Activated T-helper 17 cell treated with anti-CD3 and anti-CD28 coated beads, Interleukin-2, amount 50 U/mL, for 72 hours (primary cell): ENCODE results near the gene GCNT4. TPM values are rescaled to one million over a fixed set of nuclear protein-coding genes. Genes with fewer than 3 reads are reported as not detected.

Experiments
- ATAC-seq: fragments of 150-1000 bp; cut with Tn5 transposase; replicated peaks from 2 replicates; pipeline ENCODE4 v1.10.0; 2021; ENCODE audit warnings: mild to moderate bottlenecking, moderate library complexity
- H3K27ac Mint-ChIP-seq: one replicate; pipeline ENCODE4 v1.8.0; 2022; ENCODE audit warnings: mixed read lengths
- H3K27me3 Mint-ChIP-seq: one replicate; pipeline ENCODE4 v1.8.0; 2022; ENCODE audit warnings: mixed read lengths
- H3K36me3 Mint-ChIP-seq: one replicate; pipeline ENCODE4 v1.8.0; 2022; ENCODE audit warnings: low read depth, mild to moderate bottlenecking, mixed read lengths
- H3K4me1 Mint-ChIP-seq: one replicate; pipeline ENCODE4 v1.8.0; 2022; ENCODE audit warnings: mixed read lengths
- H3K4me3 Mint-ChIP-seq: one replicate; pipeline ENCODE4 v1.8.0; 2022; ENCODE audit warnings: mild to moderate bottlenecking, mixed read lengths
- H3K9me3 Mint-ChIP-seq: one replicate; pipeline ENCODE4 v1.8.0; 2022; ENCODE audit warnings: mixed read lengths
- total RNA-seq, 2 donors: library from RNA; stranded (reverse); gene quantifications; one replicate each; pipeline ENCODE4 v1.2.3, GENCODE V29; 2022

Gene GCNT4
- total RNA-seq, 2 donors from 2014 or later, result 0.91 to 3.9 TPM

DNA sequence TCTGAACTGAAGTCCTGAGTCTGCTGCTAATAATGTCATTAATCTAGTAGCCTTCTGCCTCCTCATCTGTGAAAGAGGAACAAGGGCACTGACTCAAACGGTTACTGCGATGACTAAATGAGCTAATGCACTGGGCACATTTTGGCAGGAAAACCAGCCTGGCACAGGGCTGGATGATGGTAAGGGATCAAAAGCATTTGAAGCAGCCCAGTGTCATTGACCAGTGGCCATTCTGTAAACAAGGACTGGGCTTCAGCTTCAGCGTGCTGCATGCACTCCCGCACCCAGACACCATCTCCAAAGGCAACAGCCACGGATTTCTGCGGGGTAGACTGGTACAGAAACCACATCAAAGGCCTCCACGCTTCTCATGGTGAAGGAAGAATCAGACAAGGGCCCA lies 8.0 kb downstream of the GCNT4 start:
- Mint-ChIP-seq H3K27ac (no peak overlapping the region), H3K27me3 (peaks cover 4% of the 10 kb centered on the region), H3K4me1 (peaks cover 20% of the 10 kb centered on the region), H3K4me3 (no peak overlapping the region), H3K36me3 (peaks cover 62% of the 10 kb centered on the region), H3K9me3 (no peaks in the 10 kb centered on the region)
- ATAC-seq, result no peak

DNA sequence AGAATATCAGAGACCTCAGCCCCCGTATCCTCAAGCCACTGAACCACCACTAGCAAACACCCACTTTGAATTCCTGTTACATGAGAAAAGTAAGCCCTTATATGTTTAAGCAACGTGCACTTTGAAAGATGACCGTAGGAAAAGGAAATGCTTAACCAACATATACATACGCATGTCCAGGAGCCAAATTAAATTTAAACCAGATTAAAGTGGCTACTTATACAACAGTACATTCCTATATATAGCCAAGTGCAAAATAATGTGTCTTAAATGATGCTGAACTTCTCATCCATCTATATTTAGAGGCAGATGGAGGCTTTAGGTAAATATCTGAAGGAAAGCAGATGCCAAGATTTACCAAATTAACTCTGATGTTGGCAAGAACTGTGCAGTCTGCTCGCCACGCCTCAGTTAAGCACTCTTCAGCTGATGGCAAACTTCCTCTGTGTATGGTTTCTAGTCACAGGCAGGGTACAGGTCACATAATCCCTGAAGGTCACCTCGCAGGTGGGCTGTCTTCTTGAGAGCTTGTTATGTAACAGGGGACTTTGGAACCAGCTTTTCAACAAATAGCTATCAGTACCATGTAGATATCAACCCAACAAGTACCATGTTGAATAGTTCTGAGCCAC lies 8.6 kb downstream of the GCNT4 start:
- no peaks in the 10 kb centered on the region for H3K9me3 Mint-ChIP-seq
- peaks cover 4% of the 10 kb centered on the region for H3K27me3 Mint-ChIP-seq
- no peak overlapping the region for H3K4me3 Mint-ChIP-seq
- H3K36me3 Mint-ChIP-seq, result peaks cover 62% of the 10 kb centered on the region
- H3K4me1 Mint-ChIP-seq, result peaks cover 15% of the 10 kb centered on the region
- H3K27ac Mint-ChIP-seq, result no peak overlapping the region
- no peak for ATAC-seq

- no peak overlapping the region for H3K4me3 Mint-ChIP-seq
- H3K27me3 Mint-ChIP-seq, result peaks cover 4% of the 10 kb centered on the region
- ATAC-seq, result no peak
- no peaks in the 10 kb centered on the region for H3K9me3 Mint-ChIP-seq
- no peak overlapping the region for H3K27ac Mint-ChIP-seq
- H3K4me1 Mint-ChIP-seq, result peaks cover 15% of the 10 kb centered on the region
- peaks cover 60% of the 10 kb centered on the region for H3K36me3 Mint-ChIP-seq
These were observed 9.8 kb downstream of the GCNT4 start for GRCh38 chr5:75042522-75042921.

GRCh38 chr5:75040973-75041372 lies 11.4 kb downstream of the GCNT4 start:
- no peak for ATAC-seq
- Mint-ChIP-seq H3K27ac (no peak overlapping the region), H3K4me1 (peaks cover 12% of the 10 kb centered on the region), H3K4me3 (no peak overlapping the region), H3K27me3 (peaks cover 2% of the 10 kb centered on the region), H3K36me3 (peaks cover 46% of the 10 kb centered on the region), H3K9me3 (no peaks in the 10 kb centered on the region)

DNA sequence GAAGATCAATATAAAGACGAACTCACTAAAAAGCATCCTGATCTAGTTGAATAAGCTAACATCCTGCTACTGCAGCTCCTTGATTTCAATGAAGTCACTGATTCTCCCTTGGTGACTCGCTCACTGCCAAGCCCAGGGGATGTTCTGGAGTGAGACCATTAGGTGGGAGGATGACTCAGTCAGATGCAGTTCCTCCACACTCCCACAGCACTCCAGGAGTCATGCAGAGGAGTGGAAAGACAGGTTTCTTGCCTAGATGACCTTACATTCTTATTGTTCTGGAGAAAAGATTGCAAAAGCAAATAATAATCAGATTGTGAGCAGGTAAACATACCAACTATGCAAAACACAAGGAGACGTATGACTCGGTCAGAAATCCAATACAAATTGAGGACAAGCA lies 15.3 kb downstream of the GCNT4 start:
- Mint-ChIP-seq H3K9me3 (no peaks in the 10 kb centered on the region), H3K27me3 (no peaks in the 10 kb centered on the region), H3K36me3 (peaks cover 11% of the 10 kb centered on the region), H3K4me1 (peaks cover 5% of the 10 kb centered on the region), H3K4me3 (no peak overlapping the region), H3K27ac (no peak overlapping the region)
- peak; percentile 92 for ATAC-seq

DNA sequence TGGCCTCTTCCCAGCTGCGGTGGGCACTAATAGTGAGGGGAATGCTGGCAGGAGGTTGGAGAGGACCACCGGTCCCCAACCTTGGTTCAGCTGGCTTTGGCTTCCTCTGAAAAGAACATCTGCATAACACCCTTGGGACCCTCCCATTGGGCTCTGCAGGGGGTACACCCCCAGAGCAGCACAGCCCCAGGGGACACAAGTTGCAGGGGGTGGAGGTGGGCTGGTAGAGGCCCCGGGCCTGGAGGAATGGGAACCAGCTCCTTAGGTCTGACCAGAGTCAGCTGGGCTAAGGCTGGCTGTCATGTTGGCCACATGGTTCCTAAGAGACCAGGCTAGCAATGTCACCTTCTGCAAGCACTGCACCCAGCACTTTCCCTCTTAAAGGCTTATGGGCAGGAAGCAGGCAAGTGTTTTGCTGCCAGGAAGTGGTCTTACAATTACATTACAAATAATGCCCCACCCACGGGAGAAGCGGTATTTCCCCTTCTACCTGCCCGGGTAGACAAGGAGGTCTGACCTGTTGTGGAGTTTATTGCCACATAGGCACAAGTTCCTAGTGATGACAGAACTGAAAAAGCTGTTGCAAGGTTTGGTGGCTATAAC lies 18.1 kb downstream of the GCNT4 start:
- Mint-ChIP-seq H3K4me3 (no peak overlapping the region), H3K27me3 (no peaks in the 10 kb centered on the region), H3K9me3 (no peaks in the 10 kb centered on the region), H3K4me1 (peaks cover 5% of the 10 kb centered on the region), H3K27ac (no peak overlapping the region), H3K36me3 (no peaks in the 10 kb centered on the region)
- ATAC-seq, result peak; percentile 44

- peaks cover 5% of the 10 kb centered on the region for H3K4me1 Mint-ChIP-seq
- no peaks in the 10 kb centered on the region for H3K9me3 Mint-ChIP-seq
- no peaks in the 10 kb centered on the region for H3K36me3 Mint-ChIP-seq
- no peak overlapping the region for H3K27ac Mint-ChIP-seq
- no peaks in the 10 kb centered on the region for H3K27me3 Mint-ChIP-seq
- H3K4me3 Mint-ChIP-seq, result no peak overlapping the region
- no peak for ATAC-seq
These were observed 21.0 kb downstream of the GCNT4 start for GRCh38 chr5:75031366-75031765.

- ATAC-seq, result no peak
- no peaks in the 10 kb centered on the region for H3K36me3 Mint-ChIP-seq
- no peak overlapping the region for H3K27ac Mint-ChIP-seq
- H3K4me3 Mint-ChIP-seq, result no peak overlapping the region
- H3K9me3 Mint-ChIP-seq, result no peaks in the 10 kb centered on the region
- peaks cover 12% of the 10 kb centered on the region for H3K4me1 Mint-ChIP-seq
- H3K27me3 Mint-ChIP-seq, result no peaks in the 10 kb centered on the region
These were observed 24.3 kb downstream of the GCNT4 start for GRCh38 chr5:75028090-75028489.

GRCh38 chr5:75023368-75024159 lies 28.8 kb downstream of the GCNT4 start:
- H3K27ac Mint-ChIP-seq, result no peak overlapping the region
- no peaks in the 10 kb centered on the region for H3K36me3 Mint-ChIP-seq
- H3K27me3 Mint-ChIP-seq, result no peaks in the 10 kb centered on the region
- H3K9me3 Mint-ChIP-seq, result no peaks in the 10 kb centered on the region
- H3K4me3 Mint-ChIP-seq, result peak overlapping the region; percentile 6
- peak; percentile 82 for ATAC-seq
- peaks cover 12% of the 10 kb centered on the region for H3K4me1 Mint-ChIP-seq

DNA sequence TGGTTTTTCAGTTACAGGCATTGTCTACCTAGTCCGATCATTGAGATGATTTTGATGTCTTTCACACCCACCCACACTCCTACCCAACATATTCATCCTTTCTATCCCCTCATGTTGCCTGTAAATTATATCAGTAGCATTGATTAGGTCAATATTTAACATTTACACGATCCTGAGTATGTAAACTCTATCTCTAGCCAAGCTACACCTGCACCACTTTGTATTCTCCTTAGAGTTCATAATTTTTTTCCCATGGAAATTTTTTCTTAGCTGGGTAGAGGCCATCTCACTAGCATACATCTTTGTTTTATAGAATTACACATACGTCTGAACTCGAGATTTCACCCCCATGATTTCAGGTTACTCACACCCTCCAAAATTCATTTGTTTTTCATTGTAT lies 30.6 kb downstream of the GCNT4 start:
- Mint-ChIP-seq H3K27me3 (peaks cover 3% of the 10 kb centered on the region), H3K4me1 (peaks cover 12% of the 10 kb centered on the region), H3K36me3 (no peaks in the 10 kb centered on the region), H3K27ac (no peak overlapping the region), H3K9me3 (no peaks in the 10 kb centered on the region), H3K4me3 (no peak overlapping the region)
- no peak for ATAC-seq

GRCh38 chr5:75021219-75021618 lies 31.1 kb downstream of the GCNT4 start:
- no peak overlapping the region for H3K4me3 Mint-ChIP-seq

GRCh38 chr5:75020016-75020656 lies 32.2 kb downstream of the GCNT4 start:
- no peak for ATAC-seq

More at GRCh38 chr5:75021219-75021618, 31.1 kb downstream of the GCNT4 start:
- Mint-ChIP-seq H3K27ac (no peak overlapping the region), H3K36me3 (no peaks in the 10 kb centered on the region), H3K4me1 (peaks cover 12% of the 10 kb centered on the region), H3K27me3 (peaks cover 3% of the 10 kb centered on the region), H3K9me3 (no peaks in the 10 kb centered on the region)
- no peak for ATAC-seq

GRCh38 chr5:75018805-75019587 lies 33.4 kb downstream of the GCNT4 start:
- ATAC-seq, result no peak
- Mint-ChIP-seq H3K36me3 (no peaks in the 10 kb centered on the region), H3K27ac (no peak overlapping the region)

More at GRCh38 chr5:75020016-75020656, 32.2 kb downstream of the GCNT4 start:
- Mint-ChIP-seq H3K9me3 (no peaks in the 10 kb centered on the region), H3K4me3 (no peak overlapping the region), H3K27ac (no peak overlapping the region), H3K27me3 (peaks cover 3% of the 10 kb centered on the region), H3K36me3 (no peaks in the 10 kb centered on the region), H3K4me1 (peaks cover 12% of the 10 kb centered on the region)

GRCh38 chr5:75017971-75018370 lies 34.4 kb downstream of the GCNT4 start:
- no peak for ATAC-seq
- Mint-ChIP-seq H3K4me3 (no peak overlapping the region), H3K4me1 (no peaks in the 10 kb centered on the region), H3K27me3 (peaks cover 3% of the 10 kb centered on the region), H3K36me3 (no peaks in the 10 kb centered on the region), H3K9me3 (no peaks in the 10 kb centered on the region), H3K27ac (no peak overlapping the region)

More at GRCh38 chr5:75018805-75019587, 33.4 kb downstream of the GCNT4 start:
- Mint-ChIP-seq H3K27me3 (peaks cover 3% of the 10 kb centered on the region), H3K4me3 (no peak overlapping the region), H3K4me1 (peaks cover 8% of the 10 kb centered on the region), H3K9me3 (no peaks in the 10 kb centered on the region)
